GM23248 (cell line): ENCODE data around the gene ATP6V0D1. TPM values are rescaled to one million over a fixed set of nuclear protein-coding genes. Genes with fewer than 3 reads are reported as not detected.
"Not testable (repeated sequence)": the region's sequence is repeated elsewhere in the genome, so short reads cannot be mapped to it uniquely, and the experiment has no call there.

Experiments
- DNase-seq: peaks from one replicate; pipeline ENCODE4 v3.0.0-alpha.2; 2015
- H2AFZ ChIP-seq: fragments of 200-600 bp; sonication (generic); 2 replicates; pipeline ENCODE4 v1.6.1; 2016; ENCODE audit warnings: antibody characterized with exemption
- H3F3A ChIP-seq: fragments of 200-600 bp; sonication (generic); 2 replicates; pipeline ENCODE4 v1.6.1; 2016; ENCODE audit warnings: mild to moderate bottlenecking, antibody characterized with exemption, mixed run types; ENCODE audit not compliant: insufficient read depth
- H3K27ac ChIP-seq: fragments of 200-600 bp; sonication (generic); 2 replicates; pipeline ENCODE4 v1.5.1; 2016; ENCODE audit warnings: mild to moderate bottlenecking
- H3K27me3 ChIP-seq: fragments of 200-600 bp; sonication (generic); replicated peaks from 2 replicates; pipeline ENCODE4 v1.6.1; 2016; ENCODE audit warnings: mild to moderate bottlenecking; ENCODE audit not compliant: insufficient read depth
- H3K36me3 ChIP-seq: fragments of 200-600 bp; sonication (generic); 2 replicates; pipeline ENCODE4 v1.6.1; 2016; ENCODE audit warnings: low read depth, mild to moderate bottlenecking
- H3K4me1 ChIP-seq: fragments of 200-600 bp; sonication (generic); 2 replicates; pipeline ENCODE4 v1.6.1; 2016; ENCODE audit warnings: mild to moderate bottlenecking; ENCODE audit not compliant: insufficient read depth
- H3K4me2 ChIP-seq: fragments of 200-600 bp; sonication (generic); one replicate; pipeline ENCODE4 v1.6.1; 2016; ENCODE audit warnings: mild to moderate bottlenecking; ENCODE audit not compliant: unreplicated experiment
- H3K4me3 ChIP-seq: fragments of 200-600 bp; sonication (generic); 2 replicates; pipeline ENCODE4 v1.5.1; 2016; ENCODE audit warnings: mild to moderate bottlenecking
- H3K79me2 ChIP-seq: fragments of 200-600 bp; sonication (generic); 2 replicates; pipeline ENCODE4 v1.6.1; 2016; ENCODE audit warnings: mild to moderate bottlenecking; ENCODE audit not compliant: insufficient read depth
- H3K9ac ChIP-seq: fragments of 200-600 bp; sonication (generic); 2 replicates; pipeline ENCODE4 v1.6.1; 2016; ENCODE audit warnings: mild to moderate bottlenecking
- H3K9me2 ChIP-seq: fragments of 200-600 bp; sonication (generic); 2 replicates; pipeline ENCODE4 v1.6.1; 2016; ENCODE audit warnings: mixed run types, mild to moderate bottlenecking, moderate library complexity; ENCODE audit not compliant: insufficient read depth
- H3K9me3 ChIP-seq: fragments of 200-600 bp; sonication (generic); one replicate; pipeline ENCODE4 v1.6.1; 2017; ENCODE audit warnings: low read depth
- H4K20me1 ChIP-seq: fragments of 200-600 bp; sonication (generic); 2 replicates; pipeline ENCODE4 v1.6.0; 2016; ENCODE audit not compliant: insufficient read depth
- EZH2 ChIP-seq: fragments of 200-600 bp; sonication (generic); IDR thresholded peaks from 2 replicates; pipeline ENCODE4 v1.6.1; 2018; ENCODE audit warnings: antibody characterized with exemption, mild to moderate bottlenecking; ENCODE audit not compliant: insufficient read depth, poor library complexity, severe bottlenecking
- EZH2phosphoT487 ChIP-seq: fragments of 200-600 bp; sonication (generic); IDR thresholded peaks from 2 replicates; pipeline ENCODE4 v1.6.1; 2018; ENCODE audit warnings: antibody characterized with exemption, moderate library complexity, mild to moderate bottlenecking, low read depth; ENCODE audit not compliant: insufficient read depth
- WGBS, 2 experiments: methylation state at CpG; one replicate each; pipeline ENCODE4 v1.1.6; 2015 to 2017; ENCODE audit warnings: low lambda C conversion rate in 2 of 2, low coverage in 1 of 2; ENCODE audit errors: missing lambda C conversion rate in 2 of 2; 5-methylcytosine and 5-hydroxymethylcytosine counted together
- in situ Hi-C: fragments of 300-500 bp; cut with MboI; formaldehyde crosslinking; loops from 2 replicates; pipeline ENCODE4 v1.15.0; 2020
- polyA plus RNA-seq: library from polyadenylated mRNA; unstranded; fragments of >200 nt; fragmentation: Nextera tagmentation; extraction: Ambion mirVana; gene quantifications from 2 replicates; pipeline ENCODE4 v1.2.1, GENCODE V29; 2016
- total RNA-seq: library from RNA; depleted of rRNA; stranded (reverse); fragments of >200 nt; shearing (Covaris generic); gene quantifications from 2 replicates; pipeline ENCODE4 v1.2.3, GENCODE V29; 2014

Gene ATP6V0D1
- total and polyA plus RNA-seq, 2 experiments from 2014 or later, result 135 to 166 TPM

- Histone ChIP-seq H3K4me1 (peaks cover 7% of the 10 kb centered on the region), H3K4me2 (no peak overlapping the region), H3K9me2 (no peaks in the 10 kb centered on the region), H3K27ac (no peak overlapping the region), H3F3A (peaks cover 13% of the 10 kb centered on the region), H2AFZ (no peak overlapping the region), H3K36me3 (no peaks in the 10 kb centered on the region), H4K20me1 (no peaks in the 10 kb centered on the region), H3K9ac (no peak overlapping the region), H3K79me2 (no peaks in the 10 kb centered on the region), H3K27me3 (no peaks in the 10 kb centered on the region), H3K4me3 (no peak overlapping the region), H3K9me3 (no peaks in the 10 kb centered on the region)
- DNase-seq, result peak; percentile 80
- in situ Hi-C loops, result no loop called here
- whole genome bisulfite sequencing, 2 experiments, result 62 to 65% methylated on average over 8 of the region's 8 CpGs
- TF ChIP-seq EZH2phosphoT487 (no peak), EZH2 (no peak)
These were observed 9.6 kb upstream of the ATP6V0D1 start for GRCh38 chr16:67490335-67491096.

- in situ Hi-C loops, result no loop called here
- no peak overlapping the region for H2AFZ ChIP-seq
These were observed 8.6 kb upstream of the ATP6V0D1 start for GRCh38 chr16:67489401-67490083.

GRCh38 chr16:67487561-67487960, 6.6 kb upstream of the ATP6V0D1 start:
- WGBS, 2 experiments, result 88 to 90% methylated on average over 4 of the region's 4 CpGs
- H3K9ac ChIP-seq, H2AFZ ChIP-seq: not testable (repeated sequence)

More at GRCh38 chr16:67489401-67490083, 8.6 kb upstream of the ATP6V0D1 start:
- no peaks in the 10 kb centered on the region for H3K9me2 ChIP-seq
- no peaks in the 10 kb centered on the region for H4K20me1 ChIP-seq
- H3K4me1 ChIP-seq, result peaks cover 7% of the 10 kb centered on the region
- H3K9ac ChIP-seq, result no peak overlapping the region
- no peaks in the 10 kb centered on the region for H3K9me3 ChIP-seq
- H3K4me2 ChIP-seq, result no peak overlapping the region
- no peaks in the 10 kb centered on the region for H3K79me2 ChIP-seq
- H3K27ac ChIP-seq, result no peak overlapping the region
- H3K27me3 ChIP-seq, result no peaks in the 10 kb centered on the region
- no peak for DNase-seq
- no peak for TF ChIP-seq EZH2phosphoT487
- no peak for TF ChIP-seq EZH2
- no peak overlapping the region for H3K4me3 ChIP-seq
- 52 to 63% methylated on average over 4 of the region's 4 CpGs for WGBS, 2 experiments
- no peaks in the 10 kb centered on the region for H3K36me3 ChIP-seq
- H3F3A ChIP-seq, result peaks cover 13% of the 10 kb centered on the region

GRCh38 chr16:67486805-67487204, 5.8 kb upstream of the ATP6V0D1 start:
- no peaks in the 10 kb centered on the region for H3K36me3 ChIP-seq
- no peak overlapping the region for H3K4me2 ChIP-seq
- in situ Hi-C loops, result no loop called here
- TF ChIP-seq EZH2phosphoT487 (no peak), EZH2 (no peak)
- WGBS, 2 experiments, result 62 to 70% methylated on average over 3 of the region's 3 CpGs
- H3K9me2 ChIP-seq, result no peaks in the 10 kb centered on the region
- no peaks in the 10 kb centered on the region for H3K79me2 ChIP-seq
- no peak overlapping the region for H3K9ac ChIP-seq
- H2AFZ ChIP-seq, result no peak overlapping the region
- peaks cover 11% of the 10 kb centered on the region for H3K4me1 ChIP-seq
- H3K27me3 ChIP-seq, result no peaks in the 10 kb centered on the region
- H3K9me3 ChIP-seq, result no peaks in the 10 kb centered on the region
- DNase-seq, result no peak
- no peaks in the 10 kb centered on the region for H4K20me1 ChIP-seq
- peaks cover 13% of the 10 kb centered on the region for H3F3A ChIP-seq
- H3K27ac ChIP-seq, result no peak overlapping the region
- no peak overlapping the region for H3K4me3 ChIP-seq

More at GRCh38 chr16:67487561-67487960, 6.6 kb upstream of the ATP6V0D1 start:
- H3K4me2 ChIP-seq, H3K4me3 ChIP-seq, H4K20me1 ChIP-seq, in situ Hi-C loops, H3K4me1 ChIP-seq, H3K27ac ChIP-seq, DNase-seq, H3K9me3 ChIP-seq, H3K9me2 ChIP-seq, H3K79me2 ChIP-seq, H3K27me3 ChIP-seq, H3K36me3 ChIP-seq: not testable (repeated sequence)
- peaks cover 13% of the 10 kb centered on the region for H3F3A ChIP-seq
